ENCODE data around the gene NKX2-3. TPM values are rescaled to one million over a fixed set of nuclear protein-coding genes. Genes with fewer than 3 reads are reported as not detected.
A peak's percentile ranks its signal among the peaks of the same experiment; 100 is the strongest.

The NKX2-3 gene
- total RNA-seq, 3 donors from 2014 or later (not counting 1 experiment from before 2014, with no cell fraction given), result not detected

GRCh38 chr10:99520847-99521764 is 11.6 kb upstream of the NKX2-3 start:
- no peaks in the 10 kb centered on the region for H3K9me3 ChIP-seq (ENCODE audit: control insufficient read depth, insufficient read depth, low read length)
- WGBS (ENCODE audit: insufficient coverage), result 77% methylated on average over 46 of the region's 46 CpGs
- no peak overlapping the region for H3K4me3 Mint-ChIP-seq
- peaks cover 13% of the 10 kb centered on the region for H3K4me1 ChIP-seq (ENCODE audit: control insufficient read depth, insufficient read depth, low read length)
- no peaks in the 10 kb centered on the region for H3K36me3 ChIP-seq (ENCODE audit: control insufficient read depth, insufficient read depth, low read length)
- H3K36me3 Mint-ChIP-seq, result no peaks in the 10 kb centered on the region
- no peak for TF ChIP-seq CTCF (IDR thresholded peaks at IDR 0.05)
- DNase-seq (no peak), ATAC-seq (no peak)
- no peaks in the 10 kb centered on the region for H3K9me3 Mint-ChIP-seq
- H3K27ac ChIP-seq (ENCODE audit: low read length), result no peak overlapping the region
- intact Hi-C loops (cut with micrococcal nuclease), result no loop called here
- peaks cover 48 to 72% of the 10 kb centered on the region in 2 donors for H3K27me3 Mint-ChIP-seq (ENCODE audit: low read depth in 2 of 2)
- peaks cover 5% of the 10 kb centered on the region for H3K27me3 ChIP-seq (ENCODE audit: control insufficient read depth, insufficient read depth, low read length)
- H3K4me3 ChIP-seq (ENCODE audit: low read length), result no peak overlapping the region
- H3K27ac Mint-ChIP-seq, result no peak overlapping the region
- H3K4me1 Mint-ChIP-seq, result peaks cover 8 to 12% of the 10 kb centered on the region in 2 donors

GRCh38 chr10:99521765-99522469 is 10.8 kb upstream of the NKX2-3 start:
- intact Hi-C loops (cut with micrococcal nuclease), result no loop called here
- DNase-seq (no peak), ATAC-seq (no peak)
- H3K4me1 Mint-ChIP-seq, result peaks cover 8 to 12% of the 10 kb centered on the region in 2 donors
- H3K4me3 Mint-ChIP-seq, result peak overlapping the region; percentile 40
- H3K27me3 Mint-ChIP-seq (ENCODE audit: low read depth in 2 of 2), result peaks cover 53 to 70% of the 10 kb centered on the region in 2 donors
- TF ChIP-seq CTCF (IDR thresholded peaks at IDR 0.05), result no peak
- H3K27me3 ChIP-seq (ENCODE audit: control insufficient read depth, insufficient read depth, low read length), result peaks cover 11% of the 10 kb centered on the region
- no peak overlapping the region for H3K4me3 ChIP-seq (ENCODE audit: low read length)
- no peaks in the 10 kb centered on the region for H3K9me3 ChIP-seq (ENCODE audit: control insufficient read depth, insufficient read depth, low read length)
- no peak overlapping the region for H3K27ac Mint-ChIP-seq
- H3K9me3 Mint-ChIP-seq, result no peaks in the 10 kb centered on the region
- H3K27ac ChIP-seq (ENCODE audit: low read length), result no peak overlapping the region
- peaks cover 13% of the 10 kb centered on the region for H3K4me1 ChIP-seq (ENCODE audit: control insufficient read depth, insufficient read depth, low read length)
- H3K36me3 ChIP-seq (ENCODE audit: control insufficient read depth, insufficient read depth, low read length), result no peaks in the 10 kb centered on the region
- WGBS (ENCODE audit: insufficient coverage), result 94% methylated on average over 51 of the region's 51 CpGs
- no peaks in the 10 kb centered on the region for H3K36me3 Mint-ChIP-seq

- WGBS (ENCODE audit: insufficient coverage), result 80% methylated on average over 35 of the region's 35 CpGs
- no peak for ATAC-seq
- Mint-ChIP-seq H3K36me3 (no peaks in the 10 kb centered on the region), H3K9me3 (no peaks in the 10 kb centered on the region), H3K4me3 (peak overlapping the region; percentile 87), H3K27ac (peak overlapping the region in 1 of 2 donors; percentile 9), H3K4me1 (peaks cover 8 to 12% of the 10 kb centered on the region in 2 donors), H3K27me3 (ENCODE audit: low read depth in 2 of 2) (peaks cover 49 to 68% of the 10 kb centered on the region in 2 donors)
- DNase-seq, result no peak
- Histone ChIP-seq H3K27me3 (ENCODE audit: control insufficient read depth, insufficient read depth, low read length) (peaks cover 16% of the 10 kb centered on the region), H3K36me3 (ENCODE audit: control insufficient read depth, insufficient read depth, low read length) (no peaks in the 10 kb centered on the region), H3K4me3 (ENCODE audit: low read length) (no peak overlapping the region), H3K27ac (ENCODE audit: low read length) (no peak overlapping the region), H3K4me1 (ENCODE audit: control insufficient read depth, insufficient read depth, low read length) (peaks cover 14% of the 10 kb centered on the region), H3K9me3 (ENCODE audit: control insufficient read depth, insufficient read depth, low read length) (no peaks in the 10 kb centered on the region)
- no peak for TF ChIP-seq CTCF (IDR thresholded peaks at IDR 0.05)
- intact Hi-C loops (cut with micrococcal nuclease), result no loop called here
These were observed 10.1 kb upstream of the NKX2-3 start for GRCh38 chr10:99522470-99523250.
